Adrenal gland (tissue), 12 donors: ENCODE data around the gene FURIN. TPM values are rescaled to one million over a fixed set of nuclear protein-coding genes. Genes with fewer than 3 reads are reported as not detected.

ENCODE experiments used
- DNase-seq, 7 donors: peaks; one replicate each; pipeline ENCODE4 v3.0.0-alpha.2; 2019 to 2020
- H3K27ac ChIP-seq, 5 donors: fragments of 200-600 bp; sonication (generic) in 4 of 5; 1 replicate in 3 of 5; 2 replicates in 2 of 5; pipeline versions ENCODE4 v1.5.1 to v1.8.0; 2016 to 2020; ENCODE audit warnings: mild to moderate bottlenecking in 1 of 5
- H3K27me3 ChIP-seq: fragments of 200-600 bp; 2 replicates; pipeline ENCODE4 v1.8.0; 2021
- H3K36me3 ChIP-seq, 2 donors: fragments of 200-600 bp; replicated peaks in 1 of 2; 1 replicate in 1 of 2; 2 replicates in 1 of 2; pipeline versions ENCODE4 v1.5.1 to v1.8.0; 2018 to 2022
- H3K4me1 ChIP-seq, 2 donors: fragments of 200-600 bp; replicated peaks in 1 of 2; 1 replicate in 1 of 2; 2 replicates in 1 of 2; pipeline versions ENCODE4 v1.5.1 to v1.8.0; 2018 to 2021
- H3K4me3 ChIP-seq, 4 donors: fragments of 200-600 bp; sonication (generic) in 3 of 4; one replicate each; pipeline ENCODE4 v1.5.1; 2016 to 2018
- H3K9me3 ChIP-seq, 3 donors: fragments of 200-600 bp; sonication (generic) in 1 of 3; replicated peaks in 1 of 3; 1 replicate in 2 of 3; 2 replicates in 1 of 3; pipeline versions ENCODE4 v1.5.1 to v1.8.0; 2016 to 2021
- POLR2A ChIP-seq, 2 donors: fragments of 450-650 bp; IDR thresholded peaks; one replicate each; pipeline ENCODE4 v1.6.1; 2017; ENCODE audit warnings: antibody characterized with exemption in 2 of 2, mild to moderate bottlenecking in 2 of 2, moderate library complexity in 1 of 2
- WGBS, 4 donors: extraction: QIAGEN DNeasy Blood & Tissue Kit in 2 of 4; methylation state at CpG; one replicate each; pipeline versions ENCODE4 v1.1.5 to v1.1.7; 2013 to 2017; 5-methylcytosine and 5-hydroxymethylcytosine counted together
- intact Hi-C, 2 donors: fragments of 100-400 bp; cut with DNase I; formaldehyde crosslinking; loops; one replicate each; pipeline versions ENCODE4 v1.14.1 to v1.15.0; 2022 to 2023
- polyA plus RNA-seq, 3 donors: library from polyadenylated mRNA; stranded (reverse); fragments of 200-250 nt in 2 of 3; fragments of 350-450 nt in 1 of 3; fragmentation: Illumina TruSeq in 1 of 3; extraction: RNeasy Lipid Tissue Mini Kit (QIAGEN cat#74804) in 1 of 3; gene quantifications; one replicate each; pipeline ENCODE4 v1.2.3, GENCODE V29; 2013 to 2014
- total RNA-seq, 9 donors: library from RNA; depleted of rRNA in 4 of 9; stranded (reverse); fragments of >200 nt in 4 of 9; fragments of 120-200 nt in 1 of 9; fragmentation: NEBNext Ultra II Directional in 1 of 9; extraction: Animal tissue kit (Norgen Biotek cat#: 25700) in 1 of 9; gene quantifications; one replicate each; pipeline versions ENCODE4 v1.1.0 to v1.2.4, GENCODE V29; 2013 to 2023
- TF ChIP-seq, protein P1 (sequence below), 6 experiments: fragments of 450-650 bp in 4 of 6; fragments of 200-600 bp in 2 of 6; sonication (generic) in 1 of 6; IDR thresholded peaks; 1 replicate in 5 of 6; 2 replicates in 1 of 6; pipeline versions ENCODE4 v1.5.1 to v1.8.0; 2016 to 2021; ENCODE audit warnings: antibody characterized with exemption in 6 of 6, mild to moderate bottlenecking in 2 of 6, moderate library complexity in 1 of 6
- donor health status: healthy with polysubstance abuse.
- donor health status: Bipolar disorder and iron deficiency.
- donor health status: DM: yes; HTN: yes; CAD: no.
- donor health status: DM: no; HTN: no; CAD: no.
- donor health status: DM: no; HTN: no; CAD: no.
- donor health status: DM: yes; HTN: yes; CAD: no.

Gene FURIN
- total and polyA plus RNA-seq, 12 donors: 11.5 to 119 (median 45.2) TPM

DNA sequence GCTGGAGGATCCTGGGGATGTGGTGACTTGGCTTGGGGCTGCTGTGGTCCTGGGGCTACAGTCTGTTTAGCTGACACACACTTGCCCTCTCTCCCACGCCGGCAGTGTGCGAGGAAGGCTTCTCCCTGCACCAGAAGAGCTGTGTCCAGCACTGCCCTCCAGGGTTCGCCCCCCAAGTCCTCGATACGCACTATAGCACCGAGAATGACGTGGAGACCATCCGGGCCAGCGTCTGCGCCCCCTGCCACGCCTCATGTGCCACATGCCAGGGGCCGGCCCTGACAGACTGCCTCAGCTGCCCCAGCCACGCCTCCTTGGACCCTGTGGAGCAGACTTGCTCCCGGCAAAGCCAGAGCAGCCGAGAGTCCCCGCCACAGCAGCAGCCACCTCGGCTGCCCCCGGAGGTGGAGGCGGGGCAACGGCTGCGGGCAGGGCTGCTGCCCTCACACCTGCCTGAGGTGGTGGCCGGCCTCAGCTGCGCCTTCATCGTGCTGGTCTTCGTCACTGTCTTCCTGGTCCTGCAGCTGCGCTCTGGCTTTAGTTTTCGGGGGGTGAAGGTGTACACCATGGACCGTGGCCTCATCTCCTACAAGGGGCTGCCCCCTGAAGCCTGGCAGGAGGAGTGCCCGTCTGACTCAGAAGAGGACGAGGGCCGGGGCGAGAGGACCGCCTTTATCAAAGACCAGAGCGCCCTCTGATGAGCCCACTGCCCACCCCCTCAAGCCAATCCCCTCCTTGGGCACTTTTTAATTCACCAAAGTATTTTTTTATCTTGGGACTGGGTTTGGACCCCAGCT, 13.0 kb downstream of the FURIN start:
- Histone ChIP-seq H3K9me3 (no peaks in the 10 kb centered on the region), H3K27me3 (no peaks in the 10 kb centered on the region), H3K4me1 (peaks cover 0 to 31% of the 10 kb centered on the region in 2 donors), H3K27ac (no peak overlapping the region), H3K4me3 (no peak overlapping the region), H3K36me3 (peaks cover 0 to 64% of the 10 kb centered on the region in 2 donors)
- 88 to 92% (median 90%) methylated on average over 11 to 34 of the region's 35 CpGs for WGBS, 4 donors
- intact Hi-C loops: loop anchor here (5.0 to 10.0 kb wide), 3 partner anchors 167 to 234 kb away; partner anchors contain the start of gene BLM (in 1 of the 2)
- DNase-seq: no peak
- TF ChIP-seq POLR2A (IDR thresholded peaks at IDR 0.05): no peak
- TF ChIP-seq, protein P1, sequence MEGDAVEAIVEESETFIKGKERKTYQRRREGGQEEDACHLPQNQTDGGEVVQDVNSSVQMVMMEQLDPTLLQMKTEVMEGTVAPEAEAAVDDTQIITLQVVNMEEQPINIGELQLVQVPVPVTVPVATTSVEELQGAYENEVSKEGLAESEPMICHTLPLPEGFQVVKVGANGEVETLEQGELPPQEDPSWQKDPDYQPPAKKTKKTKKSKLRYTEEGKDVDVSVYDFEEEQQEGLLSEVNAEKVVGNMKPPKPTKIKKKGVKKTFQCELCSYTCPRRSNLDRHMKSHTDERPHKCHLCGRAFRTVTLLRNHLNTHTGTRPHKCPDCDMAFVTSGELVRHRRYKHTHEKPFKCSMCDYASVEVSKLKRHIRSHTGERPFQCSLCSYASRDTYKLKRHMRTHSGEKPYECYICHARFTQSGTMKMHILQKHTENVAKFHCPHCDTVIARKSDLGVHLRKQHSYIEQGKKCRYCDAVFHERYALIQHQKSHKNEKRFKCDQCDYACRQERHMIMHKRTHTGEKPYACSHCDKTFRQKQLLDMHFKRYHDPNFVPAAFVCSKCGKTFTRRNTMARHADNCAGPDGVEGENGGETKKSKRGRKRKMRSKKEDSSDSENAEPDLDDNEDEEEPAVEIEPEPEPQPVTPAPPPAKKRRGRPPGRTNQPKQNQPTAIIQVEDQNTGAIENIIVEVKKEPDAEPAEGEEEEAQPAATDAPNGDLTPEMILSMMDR (IDR thresholded peaks at IDR 0.05): no peak

DNA sequence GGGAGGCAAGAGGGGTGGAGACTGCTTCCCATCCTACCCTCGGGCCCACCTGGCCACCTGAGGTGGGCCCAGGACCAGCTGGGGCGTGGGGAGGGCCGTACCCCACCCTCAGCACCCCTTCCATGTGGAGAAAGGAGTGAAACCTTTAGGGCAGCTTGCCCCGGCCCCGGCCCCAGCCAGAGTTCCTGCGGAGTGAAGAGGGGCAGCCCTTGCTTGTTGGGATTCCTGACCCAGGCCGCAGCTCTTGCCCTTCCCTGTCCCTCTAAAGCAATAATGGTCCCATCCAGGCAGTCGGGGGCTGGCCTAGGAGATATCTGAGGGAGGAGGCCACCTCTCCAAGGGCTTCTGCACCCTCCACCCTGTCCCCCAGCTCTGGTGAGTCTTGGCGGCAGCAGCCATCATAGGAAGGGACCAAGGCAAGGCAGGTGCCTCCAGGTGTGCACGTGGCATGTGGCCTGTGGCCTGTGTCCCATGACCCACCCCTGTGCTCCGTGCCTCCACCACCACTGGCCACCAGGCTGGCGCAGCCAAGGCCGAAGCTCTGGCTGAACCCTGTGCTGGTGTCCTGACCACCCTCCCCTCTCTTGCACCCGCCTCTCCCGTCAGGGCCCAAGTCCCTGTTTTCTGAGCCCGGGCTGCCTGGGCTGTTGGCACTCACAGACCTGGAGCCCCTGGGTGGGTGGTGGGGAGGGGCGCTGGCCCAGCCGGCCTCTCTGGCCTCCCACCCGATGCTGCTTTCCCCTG, 13.8 kb downstream of the FURIN start:
- Histone ChIP-seq H3K9me3 (no peaks in the 10 kb centered on the region), H3K27ac (peak overlapping the region in 2 of 5 donors; percentile 91 to 95), H3K27me3 (no peaks in the 10 kb centered on the region), H3K4me3 (no peak overlapping the region), H3K36me3 (peaks cover 0 to 61% of the 10 kb centered on the region in 2 donors), H3K4me1 (peaks cover 0 to 33% of the 10 kb centered on the region in 2 donors)
- TF ChIP-seq, protein P1 (IDR thresholded peaks at IDR 0.05): no peak
- no peak for TF ChIP-seq POLR2A (IDR thresholded peaks at IDR 0.05)
- intact Hi-C loops: loop anchor here (5.0 to 10.0 kb wide), 3 partner anchors 167 to 235 kb away; partner anchors contain the start of gene BLM (in 1 of the 2)
- WGBS, 4 donors: 84 to 91% (median 86%) methylated on average over 7 to 19 of the region's 19 CpGs
- no peak for DNase-seq

DNA sequence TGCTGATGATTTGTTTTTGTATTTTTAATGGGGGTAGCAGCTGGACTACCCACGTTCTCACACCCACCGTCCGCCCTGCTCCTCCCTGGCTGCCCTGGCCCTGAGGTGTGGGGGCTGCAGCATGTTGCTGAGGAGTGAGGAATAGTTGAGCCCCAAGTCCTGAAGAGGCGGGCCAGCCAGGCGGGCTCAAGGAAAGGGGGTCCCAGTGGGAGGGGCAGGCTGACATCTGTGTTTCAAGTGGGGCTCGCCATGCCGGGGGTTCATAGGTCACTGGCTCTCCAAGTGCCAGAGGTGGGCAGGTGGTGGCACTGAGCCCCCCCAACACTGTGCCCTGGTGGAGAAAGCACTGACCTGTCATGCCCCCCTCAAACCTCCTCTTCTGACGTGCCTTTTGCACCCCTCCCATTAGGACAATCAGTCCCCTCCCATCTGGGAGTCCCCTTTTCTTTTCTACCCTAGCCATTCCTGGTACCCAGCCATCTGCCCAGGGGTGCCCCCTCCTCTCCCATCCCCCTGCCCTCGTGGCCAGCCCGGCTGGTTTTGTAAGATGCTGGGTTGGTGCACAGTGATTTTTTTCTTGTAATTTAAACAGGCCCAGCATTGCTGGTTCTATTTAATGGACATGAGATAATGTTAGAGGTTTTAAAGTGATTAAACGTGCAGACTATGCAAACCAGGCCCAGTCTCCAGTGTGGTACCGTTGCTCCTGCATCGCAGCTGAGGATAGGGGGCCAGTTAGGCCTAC, 14.6 kb downstream of the FURIN start:
- H3K36me3 ChIP-seq: peaks cover 0 to 58% of the 10 kb centered on the region in 2 donors
- peaks cover 0 to 33% of the 10 kb centered on the region in 2 donors for H3K4me1 ChIP-seq
- 72 to 77% (median 76%) methylated on average over 11 to 13 of the region's 13 CpGs for WGBS, 4 donors
- DNase-seq: no peak
- H3K27ac ChIP-seq: peak overlapping the region in 3 of 5 donors; percentile 91 to 95 (median 91)
- intact Hi-C loops: loop anchor here (5.0 to 10.0 kb wide), 3 partner anchors 168 to 236 kb away; partner anchors contain the start of gene BLM (in 1 of the 2)
- H3K4me3 ChIP-seq: no peak overlapping the region
- TF ChIP-seq, protein P1 (IDR thresholded peaks at IDR 0.05): no peak
- TF ChIP-seq POLR2A (IDR thresholded peaks at IDR 0.05): no peak
- H3K27me3 ChIP-seq: no peaks in the 10 kb centered on the region
- no peaks in the 10 kb centered on the region for H3K9me3 ChIP-seq
